ENCODE data around the gene TOGARAM1. TPM values are rescaled to one million over a fixed set of nuclear protein-coding genes. Genes with fewer than 3 reads are reported as not detected.

The TOGARAM1 gene
- polyA plus RNA-seq, 1 experiment: 13.2 TPM

- ChIA-PET CTCF (no interaction called here), POLR2A (no interaction called here)
Observed at GRCh38 chr14:45084946-45085346, 123.0 kb downstream of the TOGARAM1 start.

GRCh38 chr14:45089813-45090212 is 127.8 kb downstream of the TOGARAM1 start:
- no peaks in the 10 kb centered on the region for H3K9me3 ChIP-seq (ENCODE audit: control insufficient read depth, insufficient read depth, low read length)
- TF ChIP-seq CTCF (IDR thresholded peaks at IDR 0.05; ENCODE audit: low read depth, low read length): no peak
- no peak overlapping the region for H3K4me3 ChIP-seq (ENCODE audit: low read depth, low read length)
- no peak for DNase-seq (ENCODE audit: low read depth, low spot score)
- no peaks in the 10 kb centered on the region for H3K27me3 ChIP-seq (ENCODE audit: control insufficient read depth, insufficient read depth, low read length)
- H3K27ac ChIP-seq (ENCODE audit: low read depth, low read length): no peak overlapping the region
- CTCF ChIA-PET: no interaction called here
- POLR2A ChIA-PET: no interaction called here

More at GRCh38 chr14:45084946-45085346, 123.0 kb downstream of the TOGARAM1 start:
- Histone ChIP-seq H3K9me3 (ENCODE audit: control insufficient read depth, insufficient read depth, low read length) (no peaks in the 10 kb centered on the region), H3K27ac (ENCODE audit: low read depth, low read length) (no peak overlapping the region), H3K4me3 (ENCODE audit: low read depth, low read length) (peak overlapping the region; percentile 83), H3K27me3 (ENCODE audit: control insufficient read depth, insufficient read depth, low read length) (no peaks in the 10 kb centered on the region)
- TF ChIP-seq CTCF (IDR thresholded peaks at IDR 0.05; ENCODE audit: low read depth, low read length): no peak
- DNase-seq (ENCODE audit: low read depth, low spot score): no peak

- H3K4me3 ChIP-seq (ENCODE audit: low read depth, low read length): no peak overlapping the region
- POLR2A ChIA-PET: interaction anchor here (0.6 kb wide), 1 partner anchor 21 kb away, joined by 5 read pairs; no protein-coding TSS in a partner anchor
- no peak for TF ChIP-seq CTCF (IDR thresholded peaks at IDR 0.05; ENCODE audit: low read depth, low read length)
- no peaks in the 10 kb centered on the region for H3K27me3 ChIP-seq (ENCODE audit: control insufficient read depth, insufficient read depth, low read length)
- DNase-seq (ENCODE audit: low read depth, low spot score): no peak
- H3K27ac ChIP-seq (ENCODE audit: low read depth, low read length): no peak overlapping the region
- no peaks in the 10 kb centered on the region for H3K9me3 ChIP-seq (ENCODE audit: control insufficient read depth, insufficient read depth, low read length)
- CTCF ChIA-PET: no interaction called here
Observed at GRCh38 chr14:45091710-45092109, 129.7 kb downstream of the TOGARAM1 start.

- Histone ChIP-seq H3K27me3 (ENCODE audit: control insufficient read depth, insufficient read depth, low read length) (no peaks in the 10 kb centered on the region), H3K4me3 (ENCODE audit: low read depth, low read length) (no peak overlapping the region), H3K9me3 (ENCODE audit: control insufficient read depth, insufficient read depth, low read length) (no peaks in the 10 kb centered on the region), H3K27ac (ENCODE audit: low read depth, low read length) (no peak overlapping the region)
- no peak for DNase-seq (ENCODE audit: low read depth, low spot score)
- ChIA-PET POLR2A (no interaction called here), CTCF (no interaction called here)
- TF ChIP-seq CTCF (IDR thresholded peaks at IDR 0.05; ENCODE audit: low read depth, low read length): no peak
Observed at GRCh38 chr14:45094275-45094674, 132.3 kb downstream of the TOGARAM1 start.

- Histone ChIP-seq H3K27me3 (ENCODE audit: control insufficient read depth, insufficient read depth, low read length) (no peaks in the 10 kb centered on the region), H3K27ac (ENCODE audit: low read depth, low read length) (no peak overlapping the region), H3K4me3 (ENCODE audit: low read depth, low read length) (no peak overlapping the region), H3K9me3 (ENCODE audit: control insufficient read depth, insufficient read depth, low read length) (no peaks in the 10 kb centered on the region)
- TF ChIP-seq CTCF (IDR thresholded peaks at IDR 0.05; ENCODE audit: low read depth, low read length): no peak
- DNase-seq (ENCODE audit: low read depth, low spot score): no peak
- ChIA-PET CTCF (interaction anchor here (0.7 kb wide), 1 partner anchor 13 kb away, joined by 3 read pairs; no protein-coding TSS in a partner anchor), POLR2A (no interaction called here)
Observed at GRCh38 chr14:45095143-45095542, 133.2 kb downstream of the TOGARAM1 start.

Measured in AG04450 (cell line).